ENCODE results near the gene CCDC40.

CCDC40 gene

DNA sequence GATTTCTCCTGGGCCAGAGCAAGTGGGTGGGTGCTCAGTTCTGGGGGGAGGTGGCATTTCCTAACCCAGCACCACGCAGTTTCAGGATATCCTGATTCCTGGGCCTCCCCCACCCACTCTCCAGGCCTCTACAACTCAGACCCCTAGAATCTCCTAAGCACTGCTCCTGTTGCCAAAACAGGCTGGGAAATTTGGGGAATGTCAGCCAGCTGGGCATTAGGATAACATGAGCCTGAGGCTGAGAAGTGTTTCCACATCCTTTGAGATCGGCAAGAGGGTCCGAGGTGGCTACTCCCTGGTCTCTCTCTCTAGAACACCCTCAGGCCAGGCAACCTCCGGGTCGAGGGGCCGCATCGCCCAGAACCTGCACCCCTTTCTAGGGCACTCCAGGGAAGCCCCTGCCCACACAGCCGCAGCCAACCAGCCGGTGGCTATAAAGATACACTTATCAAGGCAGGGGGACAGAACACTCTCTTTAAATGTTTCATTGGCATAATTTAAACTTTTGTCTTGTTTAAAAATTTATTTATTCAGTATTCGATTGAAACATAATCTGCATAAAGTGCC, 24.4 kb upstream of the CCDC40 start:
- in situ Hi-C loops (cut with MboI; ENCODE audit: low pct_unique_long_range_greater_than_20kb, low sequenced_read_pairs, unreplicated experiment): no loop called here
- TF ChIP-seq CTCF (IDR thresholded peaks at IDR 0.05; ENCODE audit: extremely low read depth, insufficient read depth, missing control alignments): no peak
- DNase-seq (ENCODE audit: low spot score): no peak

GRCh38 chr17:80012765-80013741, 23.4 kb upstream of the CCDC40 start:
- DNase-seq (ENCODE audit: low spot score): no peak
- no peak for TF ChIP-seq CTCF (IDR thresholded peaks at IDR 0.05; ENCODE audit: extremely low read depth, insufficient read depth, missing control alignments)
- in situ Hi-C loops (cut with MboI; ENCODE audit: low pct_unique_long_range_greater_than_20kb, low sequenced_read_pairs, unreplicated experiment): no loop called here

- DNase-seq (ENCODE audit: low spot score): no peak
- TF ChIP-seq CTCF (IDR thresholded peaks at IDR 0.05; ENCODE audit: extremely low read depth, insufficient read depth, missing control alignments): no peak
- in situ Hi-C loops (cut with MboI; ENCODE audit: low pct_unique_long_range_greater_than_20kb, low sequenced_read_pairs, unreplicated experiment): no loop called here
These were observed 19.0 kb upstream of the CCDC40 start for GRCh38 chr17:80017226-80018010.

- TF ChIP-seq CTCF (IDR thresholded peaks at IDR 0.05; ENCODE audit: extremely low read depth, insufficient read depth, missing control alignments): no peak
- in situ Hi-C loops (cut with MboI; ENCODE audit: low pct_unique_long_range_greater_than_20kb, low sequenced_read_pairs, unreplicated experiment): no loop called here
- no peak for DNase-seq (ENCODE audit: low spot score)
These were observed 17.4 kb upstream of the CCDC40 start for GRCh38 chr17:80018917-80019651.

- no peak for DNase-seq (ENCODE audit: low spot score)
- in situ Hi-C loops (cut with MboI; ENCODE audit: low pct_unique_long_range_greater_than_20kb, low sequenced_read_pairs, unreplicated experiment): no loop called here
- no peak for TF ChIP-seq CTCF (IDR thresholded peaks at IDR 0.05; ENCODE audit: extremely low read depth, insufficient read depth, missing control alignments)
These were observed 14.8 kb upstream of the CCDC40 start for GRCh38 chr17:80021600-80021999.
